ENCODE data around the gene TMEM132D.
"Not testable (repeated sequence)": the region's sequence is repeated elsewhere in the genome, so short reads cannot be mapped to it uniquely, and the experiment has no call there.

TMEM132D gene

GRCh38 chr12:129193263-129193871 is 710.5 kb downstream of the TMEM132D start:
- no peak overlapping the region for H2AFZ ChIP-seq (ENCODE audit: low read length)

GRCh38 chr12:129190827-129191226 is 713.0 kb downstream of the TMEM132D start:
- no peak overlapping the region for H3K9ac ChIP-seq (ENCODE audit: low read length)
- TF ChIP-seq CTCF (IDR thresholded peaks at IDR 0.05; ENCODE audit: low read length) (no peak; the same call in 1 of the 2 replicates), EZH2 (IDR thresholded peaks at IDR 0.05; ENCODE audit: borderline replicate concordance, low read length) (no peak)
- no peak overlapping the region for H3K27ac ChIP-seq (ENCODE audit: low read depth, low read length, poor library complexity, severe bottlenecking)
- H2AFZ ChIP-seq (ENCODE audit: low read length) = no peak overlapping the region
- no peaks in the 10 kb centered on the region for H4K20me1 ChIP-seq (ENCODE audit: insufficient read depth, low read length)
- no peaks in the 10 kb centered on the region for H3K36me3 ChIP-seq (ENCODE audit: insufficient read depth, low read length)
- no peaks in the 10 kb centered on the region for H3K9me2 ChIP-seq (ENCODE audit: low read depth, low read length)
- H3K79me2 ChIP-seq (ENCODE audit: insufficient read depth, low read length) = no peaks in the 10 kb centered on the region
- H3K27me3 ChIP-seq (ENCODE audit: insufficient read depth, low read length) = no peaks in the 10 kb centered on the region
- H3K4me1 ChIP-seq (ENCODE audit: insufficient read depth, low read length, severe bottlenecking) = no peaks in the 10 kb centered on the region
- no peak overlapping the region for H3K4me2 ChIP-seq (ENCODE audit: low read length)
- no peaks in the 10 kb centered on the region for H3F3A ChIP-seq (ENCODE audit: insufficient read depth, low read length)
- no peaks in the 10 kb centered on the region for H3K9me3 ChIP-seq (ENCODE audit: low read length)
- no peak overlapping the region for H3K4me3 ChIP-seq (ENCODE audit: low read depth, low read length, poor library complexity, severe bottlenecking)

More at GRCh38 chr12:129193263-129193871, 710.5 kb downstream of the TMEM132D start:
- TF ChIP-seq EZH2 (IDR thresholded peaks at IDR 0.05; ENCODE audit: borderline replicate concordance, low read length) (no peak), CTCF (IDR thresholded peaks at IDR 0.05; ENCODE audit: low read length) (peak; percentile 88)
- Histone ChIP-seq H3K79me2 (ENCODE audit: insufficient read depth, low read length) (no peaks in the 10 kb centered on the region), H3K9me3 (ENCODE audit: low read length) (no peaks in the 10 kb centered on the region), H4K20me1 (ENCODE audit: insufficient read depth, low read length) (no peaks in the 10 kb centered on the region), H3K27me3 (ENCODE audit: insufficient read depth, low read length) (no peaks in the 10 kb centered on the region), H3K27ac (ENCODE audit: low read depth, low read length, poor library complexity, severe bottlenecking) (no peak overlapping the region), H3F3A (ENCODE audit: insufficient read depth, low read length) (no peaks in the 10 kb centered on the region), H3K4me3 (ENCODE audit: low read depth, low read length, poor library complexity, severe bottlenecking) (no peak overlapping the region), H3K36me3 (ENCODE audit: insufficient read depth, low read length) (no peaks in the 10 kb centered on the region), H3K9me2 (ENCODE audit: low read depth, low read length) (no peaks in the 10 kb centered on the region), H3K9ac (ENCODE audit: low read length) (no peak overlapping the region), H3K4me2 (ENCODE audit: low read length) (no peak overlapping the region), H3K4me1 (ENCODE audit: insufficient read depth, low read length, severe bottlenecking) (no peaks in the 10 kb centered on the region)

DNA sequence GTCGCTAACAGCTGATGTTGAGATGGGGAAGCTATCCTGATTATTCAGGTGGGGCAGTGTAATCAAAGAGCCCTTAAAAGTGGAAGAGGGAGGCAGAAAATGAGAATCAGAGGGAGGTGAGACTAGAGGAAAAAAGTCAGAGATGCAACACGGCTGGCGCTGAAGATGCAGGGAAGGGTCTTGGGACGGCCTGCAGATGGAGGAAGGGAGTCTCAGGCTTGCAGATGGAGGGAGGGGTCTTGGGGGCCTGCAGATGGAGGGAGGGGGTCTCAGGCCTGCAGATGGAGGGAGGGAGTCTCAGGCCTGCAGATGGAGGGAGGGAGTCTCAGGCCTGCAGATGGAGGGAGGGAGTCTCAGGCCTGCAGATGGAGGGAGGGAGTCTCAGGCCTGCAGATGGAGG is 713.9 kb downstream of the TMEM132D start:
- H3K27me3 ChIP-seq (ENCODE audit: insufficient read depth, low read length); H3K36me3 ChIP-seq (ENCODE audit: insufficient read depth, low read length); H3K9me2 ChIP-seq (ENCODE audit: low read depth, low read length); H3K27ac ChIP-seq (ENCODE audit: low read depth, low read length, poor library complexity, severe bottlenecking); H3K4me3 ChIP-seq (ENCODE audit: low read depth, low read length, poor library complexity, severe bottlenecking); H2AFZ ChIP-seq (ENCODE audit: low read length); H3K9me3 ChIP-seq (ENCODE audit: low read length); H3K4me1 ChIP-seq (ENCODE audit: insufficient read depth, low read length, severe bottlenecking); H3K9ac ChIP-seq (ENCODE audit: low read length); H3F3A ChIP-seq (ENCODE audit: insufficient read depth, low read length); H3K4me2 ChIP-seq (ENCODE audit: low read length); H3K79me2 ChIP-seq (ENCODE audit: insufficient read depth, low read length); H4K20me1 ChIP-seq (ENCODE audit: insufficient read depth, low read length): not testable (repeated sequence)

DNA sequence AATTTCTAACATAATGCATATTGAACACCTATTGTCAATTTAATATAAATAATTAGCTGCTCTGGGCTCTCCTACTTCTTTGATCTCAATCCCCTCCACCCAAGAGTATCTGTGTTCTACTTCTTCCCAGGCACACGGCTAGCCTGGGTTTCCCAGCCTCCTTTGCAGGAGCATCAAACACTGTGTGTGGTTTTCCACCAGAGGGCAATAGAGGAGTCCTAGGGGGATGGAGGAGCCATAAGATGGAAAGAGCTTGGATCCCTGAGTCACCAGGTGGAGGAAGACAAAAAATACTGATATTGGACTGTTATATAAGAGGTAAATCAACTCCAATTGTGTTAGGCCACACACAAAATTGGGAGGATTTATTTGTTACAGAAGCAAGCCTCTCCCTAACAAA is 716.9 kb downstream of the TMEM132D start:
- no peaks in the 10 kb centered on the region for H3K9me3 ChIP-seq (ENCODE audit: low read length)
- no peaks in the 10 kb centered on the region for H3K27me3 ChIP-seq (ENCODE audit: insufficient read depth, low read length)
- H3K9ac ChIP-seq (ENCODE audit: low read length) = no peak overlapping the region
- H2AFZ ChIP-seq (ENCODE audit: low read length) = no peak overlapping the region
- H3K4me2 ChIP-seq (ENCODE audit: low read length) = no peak overlapping the region
- H3K79me2 ChIP-seq (ENCODE audit: insufficient read depth, low read length) = no peaks in the 10 kb centered on the region
- no peak overlapping the region for H3K27ac ChIP-seq (ENCODE audit: low read depth, low read length, poor library complexity, severe bottlenecking)
- no peaks in the 10 kb centered on the region for H3K4me1 ChIP-seq (ENCODE audit: insufficient read depth, low read length, severe bottlenecking)
- no peaks in the 10 kb centered on the region for H3K9me2 ChIP-seq (ENCODE audit: low read depth, low read length)
- H4K20me1 ChIP-seq (ENCODE audit: insufficient read depth, low read length) = no peaks in the 10 kb centered on the region
- H3F3A ChIP-seq (ENCODE audit: insufficient read depth, low read length) = no peaks in the 10 kb centered on the region
- no peaks in the 10 kb centered on the region for H3K36me3 ChIP-seq (ENCODE audit: insufficient read depth, low read length)
- TF ChIP-seq EZH2 (IDR thresholded peaks at IDR 0.05; ENCODE audit: borderline replicate concordance, low read length) (no peak), CTCF (IDR thresholded peaks at IDR 0.05; ENCODE audit: low read length) (peak; percentile 30; the same call in 1 of the 2 replicates)
- no peak overlapping the region for H3K4me3 ChIP-seq (ENCODE audit: low read depth, low read length, poor library complexity, severe bottlenecking)
